Measurements from ENCODE around the gene LIMS2.

DNA sequence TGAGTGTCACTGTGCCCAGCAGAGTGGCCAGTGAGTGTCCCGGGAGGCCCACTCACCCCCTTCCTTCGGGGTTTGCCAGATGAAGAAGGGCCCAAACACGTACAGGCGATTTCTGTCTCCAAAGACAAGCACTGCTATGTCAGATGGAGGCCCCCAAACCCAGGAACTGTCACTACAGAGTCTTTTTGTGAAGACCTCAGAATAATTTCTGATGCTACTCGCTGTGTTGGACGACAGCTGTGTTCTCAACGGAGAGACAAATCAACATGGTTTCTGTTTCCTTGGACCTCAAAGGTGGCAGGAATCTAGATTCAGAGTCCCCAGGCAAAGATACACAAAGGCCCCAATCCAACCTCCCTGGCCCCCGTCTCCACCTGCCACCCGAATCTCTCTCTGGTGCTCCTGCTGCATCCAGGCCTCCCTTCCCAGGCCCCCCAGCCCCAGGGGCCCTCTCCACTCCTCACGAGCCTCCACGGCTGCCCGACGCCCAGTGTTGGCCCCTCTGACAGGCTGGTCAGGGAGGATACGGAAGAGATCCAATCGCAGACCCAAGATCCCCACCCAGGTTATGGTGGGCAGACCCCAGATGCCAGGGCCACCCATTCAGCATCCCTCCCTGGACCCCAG is 31.8 kb downstream of the LIMS2 start:
- TF ChIP-seq, protein P1, sequence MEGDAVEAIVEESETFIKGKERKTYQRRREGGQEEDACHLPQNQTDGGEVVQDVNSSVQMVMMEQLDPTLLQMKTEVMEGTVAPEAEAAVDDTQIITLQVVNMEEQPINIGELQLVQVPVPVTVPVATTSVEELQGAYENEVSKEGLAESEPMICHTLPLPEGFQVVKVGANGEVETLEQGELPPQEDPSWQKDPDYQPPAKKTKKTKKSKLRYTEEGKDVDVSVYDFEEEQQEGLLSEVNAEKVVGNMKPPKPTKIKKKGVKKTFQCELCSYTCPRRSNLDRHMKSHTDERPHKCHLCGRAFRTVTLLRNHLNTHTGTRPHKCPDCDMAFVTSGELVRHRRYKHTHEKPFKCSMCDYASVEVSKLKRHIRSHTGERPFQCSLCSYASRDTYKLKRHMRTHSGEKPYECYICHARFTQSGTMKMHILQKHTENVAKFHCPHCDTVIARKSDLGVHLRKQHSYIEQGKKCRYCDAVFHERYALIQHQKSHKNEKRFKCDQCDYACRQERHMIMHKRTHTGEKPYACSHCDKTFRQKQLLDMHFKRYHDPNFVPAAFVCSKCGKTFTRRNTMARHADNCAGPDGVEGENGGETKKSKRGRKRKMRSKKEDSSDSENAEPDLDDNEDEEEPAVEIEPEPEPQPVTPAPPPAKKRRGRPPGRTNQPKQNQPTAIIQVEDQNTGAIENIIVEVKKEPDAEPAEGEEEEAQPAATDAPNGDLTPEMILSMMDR (conservative IDR thresholded peaks at IDR 0.05; ENCODE audit: low read length): no peak
- no peak for TF ChIP-seq EZH2phosphoT487 (IDR thresholded peaks at IDR 0.05; ENCODE audit: borderline replicate concordance, low read depth, low read length)
